Measurements from ENCODE around the gene TPD52L2. TPM values are rescaled to one million over a fixed set of nuclear protein-coding genes. Genes with fewer than 3 reads are reported as not detected.
"Not testable (repeated sequence)": the region's sequence is repeated elsewhere in the genome, so short reads cannot be mapped to it uniquely, and the experiment has no call there.

The TPD52L2 gene
- total RNA-seq, 1 experiment from 2014 or later, result 147 TPM

DNA sequence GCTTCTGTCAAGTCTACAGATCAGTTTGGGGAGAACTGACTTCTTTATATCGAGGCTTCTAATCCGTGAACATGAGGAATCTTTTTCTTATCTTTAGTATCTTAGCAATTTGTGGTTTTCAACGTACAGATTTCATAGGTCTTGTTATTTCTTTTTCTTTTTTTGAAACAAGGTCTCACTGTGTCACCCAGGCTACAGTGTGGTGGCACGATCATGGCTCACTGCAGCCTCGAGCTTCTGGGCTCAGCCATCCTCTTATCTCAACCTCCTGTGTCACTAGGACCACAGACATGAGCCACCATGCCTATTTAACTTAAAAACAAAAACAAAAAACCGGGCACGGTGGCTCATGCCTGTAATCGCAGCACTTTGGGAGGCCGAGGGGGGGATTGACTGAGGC lies 59.2 kb downstream of the TPD52L2 start:
- H3K4me3 ChIP-seq (ENCODE audit: low read length), result no peak overlapping the region
- no peaks in the 10 kb centered on the region for H3K27me3 ChIP-seq (ENCODE audit: low read length)
- POLR2A ChIA-PET (ENCODE audit: unreplicated experiment), result no interaction called here
- DNase-seq (no peak), ATAC-seq (no peak)
- no peaks in the 10 kb centered on the region for H3F3A ChIP-seq (ENCODE audit: low read length, unreplicated experiment)
- H3K9me2 ChIP-seq (replicated peaks; ENCODE audit: low read length), result no peaks in the 10 kb centered on the region
- H4K20me1 ChIP-seq (ENCODE audit: low read length), result no peaks in the 10 kb centered on the region
- no peak overlapping the region for H3K4me2 ChIP-seq (ENCODE audit: low read length)
- H2AFZ ChIP-seq (ENCODE audit: low read length), result no peak overlapping the region
- TF ChIP-seq, protein P1, sequence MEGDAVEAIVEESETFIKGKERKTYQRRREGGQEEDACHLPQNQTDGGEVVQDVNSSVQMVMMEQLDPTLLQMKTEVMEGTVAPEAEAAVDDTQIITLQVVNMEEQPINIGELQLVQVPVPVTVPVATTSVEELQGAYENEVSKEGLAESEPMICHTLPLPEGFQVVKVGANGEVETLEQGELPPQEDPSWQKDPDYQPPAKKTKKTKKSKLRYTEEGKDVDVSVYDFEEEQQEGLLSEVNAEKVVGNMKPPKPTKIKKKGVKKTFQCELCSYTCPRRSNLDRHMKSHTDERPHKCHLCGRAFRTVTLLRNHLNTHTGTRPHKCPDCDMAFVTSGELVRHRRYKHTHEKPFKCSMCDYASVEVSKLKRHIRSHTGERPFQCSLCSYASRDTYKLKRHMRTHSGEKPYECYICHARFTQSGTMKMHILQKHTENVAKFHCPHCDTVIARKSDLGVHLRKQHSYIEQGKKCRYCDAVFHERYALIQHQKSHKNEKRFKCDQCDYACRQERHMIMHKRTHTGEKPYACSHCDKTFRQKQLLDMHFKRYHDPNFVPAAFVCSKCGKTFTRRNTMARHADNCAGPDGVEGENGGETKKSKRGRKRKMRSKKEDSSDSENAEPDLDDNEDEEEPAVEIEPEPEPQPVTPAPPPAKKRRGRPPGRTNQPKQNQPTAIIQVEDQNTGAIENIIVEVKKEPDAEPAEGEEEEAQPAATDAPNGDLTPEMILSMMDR (conservative IDR thresholded peaks at IDR 0.05; ENCODE audit: low read depth, low read length), result no peak
- no peak for TF ChIP-seq EZH2phosphoT487 (IDR thresholded peaks at IDR 0.05; ENCODE audit: borderline replicate concordance, low read length)
- no peak for TF ChIP-seq EZH2 (IDR thresholded peaks at IDR 0.05; ENCODE audit: low read length, unreplicated experiment)
- no TSS peak for BruUV-seq (replicated peaks)
- intact Hi-C loops (cut with micrococcal nuclease), result no loop called here
- H3K36me3 ChIP-seq (ENCODE audit: low read depth, low read length), result peaks cover 12% of the 10 kb centered on the region
- H3K27ac ChIP-seq (ENCODE audit: low read length), result no peak overlapping the region
- no peak overlapping the region for H3K9ac ChIP-seq (ENCODE audit: low read length)
- peaks cover 30% of the 10 kb centered on the region for H3K79me2 ChIP-seq (ENCODE audit: low read length)
- H3K4me1 ChIP-seq (ENCODE audit: insufficient read depth, low read length), result no peaks in the 10 kb centered on the region
- no peaks in the 10 kb centered on the region for H3K9me3 ChIP-seq (ENCODE audit: low read length)
- CTCF ChIA-PET, result no interaction called here

DNA sequence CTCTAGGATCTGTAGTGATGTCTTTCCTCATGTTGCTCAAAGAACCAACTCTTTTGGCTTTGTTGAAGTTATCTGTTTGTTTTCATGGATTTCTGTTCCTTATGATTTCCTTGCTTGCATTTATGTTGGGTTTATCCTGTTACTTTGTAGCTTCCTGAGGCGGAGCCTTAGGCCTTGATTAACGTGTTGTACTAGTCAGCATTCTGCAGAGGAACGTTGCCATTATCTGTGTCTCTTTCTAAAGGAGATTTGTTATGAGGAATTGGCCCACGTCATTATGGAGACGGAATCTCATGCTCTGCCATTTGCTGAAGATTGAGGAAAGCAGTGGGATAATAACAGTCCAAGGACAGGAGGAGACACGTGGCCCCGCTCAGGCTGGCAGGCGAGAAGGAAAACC lies 61.2 kb downstream of the TPD52L2 start:
- POLR2A ChIA-PET (ENCODE audit: unreplicated experiment), result no interaction called here
- Histone ChIP-seq H3K9me2 (replicated peaks; ENCODE audit: low read length) (no peaks in the 10 kb centered on the region), H3K4me2 (ENCODE audit: low read length) (no peak overlapping the region), H3K79me2 (ENCODE audit: low read length) (peaks cover 30% of the 10 kb centered on the region), H3K27ac (ENCODE audit: low read length) (no peak overlapping the region), H3K27me3 (ENCODE audit: low read length) (no peaks in the 10 kb centered on the region), H2AFZ (ENCODE audit: low read length) (no peak overlapping the region), H3K4me3 (ENCODE audit: low read length) (no peak overlapping the region), H4K20me1 (ENCODE audit: low read length) (no peaks in the 10 kb centered on the region), H3K36me3 (ENCODE audit: low read depth, low read length) (peaks cover 26% of the 10 kb centered on the region), H3K9ac (ENCODE audit: low read length) (no peak overlapping the region), H3K9me3 (ENCODE audit: low read length) (no peaks in the 10 kb centered on the region), H3K4me1 (ENCODE audit: insufficient read depth, low read length) (no peaks in the 10 kb centered on the region), H3F3A (ENCODE audit: low read length, unreplicated experiment) (no peaks in the 10 kb centered on the region)
- DNase-seq, result no peak
- BruUV-seq (replicated peaks), result no TSS peak
- CTCF ChIA-PET, result no interaction called here
- intact Hi-C loops (cut with micrococcal nuclease), result no loop called here
- ATAC-seq, result no peak
- no peak for TF ChIP-seq EZH2 (IDR thresholded peaks at IDR 0.05; ENCODE audit: low read length, unreplicated experiment)
- TF ChIP-seq EZH2phosphoT487 (IDR thresholded peaks at IDR 0.05; ENCODE audit: borderline replicate concordance, low read length), result no peak
- TF ChIP-seq, protein P1 (conservative IDR thresholded peaks at IDR 0.05; ENCODE audit: low read depth, low read length), result no peak

DNA sequence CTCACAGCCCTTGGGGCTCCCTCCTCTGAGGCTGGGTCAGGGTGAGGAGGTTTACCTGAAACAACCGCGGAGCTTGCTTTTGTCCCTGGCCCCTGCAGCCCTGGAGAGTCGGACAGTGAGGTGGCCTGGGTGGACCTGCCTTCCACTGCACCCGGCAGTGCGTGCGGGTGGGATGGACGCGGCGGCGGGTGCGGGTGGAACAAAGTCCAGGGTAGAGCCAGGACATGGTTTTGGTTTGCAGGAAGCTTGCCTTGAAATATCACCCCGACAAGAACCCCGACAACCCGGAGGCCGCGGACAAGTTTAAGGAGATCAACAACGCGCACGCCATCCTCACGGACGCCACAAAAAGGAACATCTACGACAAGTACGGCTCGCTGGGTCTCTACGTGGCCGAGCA lies 64.0 kb downstream of the TPD52L2 start:
- no TSS peak for BruUV-seq (replicated peaks)
- ChIA-PET POLR2A (ENCODE audit: unreplicated experiment) (no interaction called here), CTCF (no interaction called here)
- no peak overlapping the region for H3K9ac ChIP-seq (ENCODE audit: low read length)
- H3K9me2 ChIP-seq (replicated peaks; ENCODE audit: low read length), result no peaks in the 10 kb centered on the region
- DNase-seq, result no peak
- H3K4me3 ChIP-seq (ENCODE audit: low read length), result no peak overlapping the region
- H3K4me2 ChIP-seq (ENCODE audit: low read length), result no peak overlapping the region
- H4K20me1 ChIP-seq (ENCODE audit: low read length), result no peaks in the 10 kb centered on the region
- TF ChIP-seq, protein P1 (conservative IDR thresholded peaks at IDR 0.05; ENCODE audit: low read depth, low read length), result no peak
- no peak for TF ChIP-seq EZH2 (IDR thresholded peaks at IDR 0.05; ENCODE audit: low read length, unreplicated experiment)
- no peak for TF ChIP-seq EZH2phosphoT487 (IDR thresholded peaks at IDR 0.05; ENCODE audit: borderline replicate concordance, low read length)
- no peaks in the 10 kb centered on the region for H3K27me3 ChIP-seq (ENCODE audit: low read length)
- no peak overlapping the region for H2AFZ ChIP-seq (ENCODE audit: low read length)
- intact Hi-C loops (cut with micrococcal nuclease), result no loop called here
- ATAC-seq, result no peak
- H3F3A ChIP-seq (ENCODE audit: low read length, unreplicated experiment), result no peaks in the 10 kb centered on the region
- peaks cover 17% of the 10 kb centered on the region for H3K79me2 ChIP-seq (ENCODE audit: low read length)
- H3K4me1 ChIP-seq (ENCODE audit: insufficient read depth, low read length), result no peaks in the 10 kb centered on the region
- no peaks in the 10 kb centered on the region for H3K9me3 ChIP-seq (ENCODE audit: low read length)
- no peak overlapping the region for H3K27ac ChIP-seq (ENCODE audit: low read length)
- peaks cover 38% of the 10 kb centered on the region for H3K36me3 ChIP-seq (ENCODE audit: low read depth, low read length)

DNA sequence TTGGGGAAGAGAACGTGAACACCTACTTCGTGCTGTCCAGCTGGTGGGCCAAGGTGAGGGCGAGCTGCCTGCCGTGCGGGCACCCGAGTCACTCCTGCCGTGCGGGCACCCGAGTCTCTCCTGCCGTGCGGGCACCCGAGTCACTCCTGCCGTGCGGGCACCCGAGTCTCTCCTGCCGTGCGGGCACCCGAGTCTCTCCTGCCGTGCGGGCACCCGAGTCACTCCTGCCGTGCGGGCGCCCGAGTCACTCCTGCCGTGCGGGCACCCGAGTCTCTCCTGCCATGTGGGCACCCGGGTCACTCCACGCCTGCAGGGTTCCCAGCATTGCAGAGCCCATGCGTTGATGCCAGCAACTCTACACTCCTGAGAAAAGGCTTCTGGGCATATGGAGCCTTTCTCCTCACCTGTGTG lies 64.4 kb downstream of the TPD52L2 start:
- Histone ChIP-seq H3K79me2 (ENCODE audit: low read length) (peaks cover 13% of the 10 kb centered on the region), H3K36me3 (ENCODE audit: low read depth, low read length) (peaks cover 38% of the 10 kb centered on the region)
- DNase-seq; intact Hi-C loops (cut with micrococcal nuclease); H3K9me2 ChIP-seq (replicated peaks; ENCODE audit: low read length); H2AFZ ChIP-seq (ENCODE audit: low read length); H3K9ac ChIP-seq (ENCODE audit: low read length); H3K27ac ChIP-seq (ENCODE audit: low read length); POLR2A ChIA-PET (ENCODE audit: unreplicated experiment); ATAC-seq; CTCF ChIA-PET; H4K20me1 ChIP-seq (ENCODE audit: low read length); H3K9me3 ChIP-seq (ENCODE audit: low read length); H3K4me2 ChIP-seq (ENCODE audit: low read length); H3K27me3 ChIP-seq (ENCODE audit: low read length); BruUV-seq (replicated peaks); H3K4me1 ChIP-seq (ENCODE audit: insufficient read depth, low read length); H3F3A ChIP-seq (ENCODE audit: low read length, unreplicated experiment); H3K4me3 ChIP-seq (ENCODE audit: low read length): not testable (repeated sequence)

All from PC-3 (cell line).